Brain microvascular endothelial cell (primary cell): ENCODE data around the gene TNRC6C.

Experiments used
- DNase-seq: peaks from one replicate; pipeline ENCODE4 v3.0.0-alpha.2; 2020
- H3K27ac ChIP-seq: fragments of 250-450 bp; sonication (Bioruptor Pico); 2 replicates; pipeline ENCODE4 v1.5.1; 2020; ENCODE audit warnings: mild to moderate bottlenecking, moderate library complexity
- H3K27me3 ChIP-seq: fragments of 250-450 bp; sonication (Bioruptor Pico); replicated peaks from 2 replicates; pipeline ENCODE4 v1.5.1; 2020; ENCODE audit warnings: mild to moderate bottlenecking
- H3K36me3 ChIP-seq: fragments of 250-450 bp; sonication (Bioruptor Pico); replicated peaks from 2 replicates; pipeline ENCODE4 v1.5.1; 2020; ENCODE audit warnings: mild to moderate bottlenecking
- H3K4me3 ChIP-seq: 2 replicates; pipeline ENCODE4 v1.5.1; 2011; ENCODE audit warnings: low read depth, mild to moderate bottlenecking, control low read depth, low read length, moderate library complexity
- CTCF ChIP-seq: IDR thresholded peaks from 2 replicates; pipeline ENCODE4 v1.5.1; 2011; ENCODE audit warnings: low read depth, mild to moderate bottlenecking, moderate library complexity, low read length, control low read depth, inconsistent platforms; ENCODE audit errors: missing control alignments
- in situ Hi-C: cut with HindIII; loops from 2 replicates; pipeline ENCODE4 v1.10.0; 2017; ENCODE audit warnings: low sequenced_read_pairs, low pct_ligation_motif_present

TNRC6C gene

GRCh38 chr17:78107457-78107856 is 149.0 kb downstream of the TNRC6C start:
- no peak for TF ChIP-seq CTCF
- H3K36me3 ChIP-seq, result no peaks in the 10 kb centered on the region
- DNase-seq, result no peak

GRCh38 chr17:78107976-78108725 is 149.6 kb downstream of the TNRC6C start:
- in situ Hi-C loops, result no loop called here
- H3K36me3 ChIP-seq, result no peaks in the 10 kb centered on the region

More at GRCh38 chr17:78107457-78107856, 149.0 kb downstream of the TNRC6C start:
- in situ Hi-C loops, result no loop called here
- Histone ChIP-seq H3K4me3 (no peak overlapping the region), H3K27me3 (no peaks in the 10 kb centered on the region), H3K27ac (no peak overlapping the region)

GRCh38 chr17:78108726-78109488 is 150.4 kb downstream of the TNRC6C start:
- no peak overlapping the region for H3K4me3 ChIP-seq
- in situ Hi-C loops, result no loop called here
- TF ChIP-seq CTCF, result no peak
- no peak overlapping the region for H3K27ac ChIP-seq
- H3K27me3 ChIP-seq, result no peaks in the 10 kb centered on the region
- no peak for DNase-seq
- no peaks in the 10 kb centered on the region for H3K36me3 ChIP-seq

More at GRCh38 chr17:78107976-78108725, 149.6 kb downstream of the TNRC6C start:
- Histone ChIP-seq H3K27ac (no peak overlapping the region), H3K27me3 (no peaks in the 10 kb centered on the region), H3K4me3 (no peak overlapping the region)
- DNase-seq, result no peak
- TF ChIP-seq CTCF, result no peak

GRCh38 chr17:78109489-78109761 is 150.9 kb downstream of the TNRC6C start:
- Histone ChIP-seq H3K27ac (no peak overlapping the region), H3K27me3 (no peaks in the 10 kb centered on the region), H3K36me3 (no peaks in the 10 kb centered on the region), H3K4me3 (no peak overlapping the region)
- no peak for DNase-seq
- TF ChIP-seq CTCF, result no peak
- in situ Hi-C loops, result no loop called here

- H3K27me3 ChIP-seq, result no peaks in the 10 kb centered on the region
- H3K36me3 ChIP-seq, result no peaks in the 10 kb centered on the region
- in situ Hi-C loops, result no loop called here
- no peak overlapping the region for H3K27ac ChIP-seq
- no peak for TF ChIP-seq CTCF
- no peak for DNase-seq
- no peak overlapping the region for H3K4me3 ChIP-seq
These were observed 152.0 kb downstream of the TNRC6C start for GRCh38 chr17:78110363-78111015.
